HT1080 (cell line): ENCODE measurements around the gene TUBGCP5. TPM values are rescaled to one million over a fixed set of nuclear protein-coding genes. Genes with fewer than 3 reads are reported as not detected.

Experiments
- DNase-seq: peaks from one replicate; pipeline ENCODE4 v3.0.0-alpha.2; 2015; ENCODE audit warnings: low read depth
- total RNA-seq: library from RNA; depleted of rRNA; stranded (reverse); fragments of >200 nt; shearing (Covaris generic); gene quantifications from 2 replicates; pipeline ENCODE4 v1.2.3, GENCODE V29; 2014; rRNA removed

Gene TUBGCP5
- total RNA-seq, 1 experiment from 2014 or later, result 18.9 TPM

DNA sequence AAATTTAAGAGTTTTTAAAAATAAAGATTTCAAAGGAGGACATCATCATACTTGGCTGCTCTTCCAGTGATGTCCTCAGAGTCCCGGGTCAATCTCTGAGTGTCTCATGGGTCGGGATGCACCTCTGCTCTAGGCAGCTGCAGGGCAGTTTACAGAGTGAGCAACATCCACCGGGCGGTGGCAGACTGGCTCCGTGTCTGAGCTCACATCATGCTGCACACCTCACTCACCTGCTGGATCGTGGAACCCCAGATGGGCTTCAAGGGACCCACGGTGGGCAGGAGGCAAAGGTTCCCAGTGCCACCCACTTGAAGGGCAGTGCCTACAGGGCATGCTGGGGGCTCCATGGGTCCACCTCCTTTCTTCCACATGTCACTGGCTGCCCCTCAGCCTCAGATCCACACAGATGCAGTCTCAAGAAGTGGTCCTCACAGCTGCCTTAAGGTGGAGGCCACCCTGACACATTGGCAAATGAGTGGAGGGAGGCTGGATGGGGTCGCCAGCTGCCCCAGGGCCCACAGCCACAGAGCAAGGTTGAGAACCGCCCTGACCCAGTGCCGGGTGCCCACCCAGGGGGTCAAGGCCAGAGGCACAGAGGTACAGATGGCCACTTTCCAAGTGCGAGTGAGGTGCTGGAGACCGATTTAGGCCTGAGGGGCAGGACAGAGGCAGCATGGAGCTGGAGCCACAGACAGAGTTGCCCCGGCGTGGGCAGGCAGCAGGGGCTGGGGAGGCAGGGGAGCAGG is 84.4 kb downstream of the TUBGCP5 start:
- no peak for DNase-seq

DNA sequence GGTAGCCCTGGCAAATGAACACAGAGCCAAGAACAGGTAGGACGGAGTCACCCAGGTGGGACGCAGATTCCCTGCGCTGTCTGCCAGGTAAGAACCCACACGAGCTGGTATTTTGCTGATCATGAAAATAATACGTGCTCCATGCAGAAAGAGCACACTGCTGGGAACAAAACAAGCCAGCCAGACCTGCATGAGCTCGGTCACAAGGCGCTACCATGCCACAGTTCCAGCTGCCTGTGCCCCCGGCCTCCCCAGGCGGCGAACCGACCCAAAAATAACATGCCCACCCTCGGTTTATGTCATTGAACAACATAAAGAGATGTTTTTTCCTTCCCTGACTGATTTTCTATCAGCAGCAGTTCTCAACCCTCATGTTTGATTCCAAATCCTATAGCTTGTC is 85.0 kb downstream of the TUBGCP5 start:
- no peak for DNase-seq

DNA sequence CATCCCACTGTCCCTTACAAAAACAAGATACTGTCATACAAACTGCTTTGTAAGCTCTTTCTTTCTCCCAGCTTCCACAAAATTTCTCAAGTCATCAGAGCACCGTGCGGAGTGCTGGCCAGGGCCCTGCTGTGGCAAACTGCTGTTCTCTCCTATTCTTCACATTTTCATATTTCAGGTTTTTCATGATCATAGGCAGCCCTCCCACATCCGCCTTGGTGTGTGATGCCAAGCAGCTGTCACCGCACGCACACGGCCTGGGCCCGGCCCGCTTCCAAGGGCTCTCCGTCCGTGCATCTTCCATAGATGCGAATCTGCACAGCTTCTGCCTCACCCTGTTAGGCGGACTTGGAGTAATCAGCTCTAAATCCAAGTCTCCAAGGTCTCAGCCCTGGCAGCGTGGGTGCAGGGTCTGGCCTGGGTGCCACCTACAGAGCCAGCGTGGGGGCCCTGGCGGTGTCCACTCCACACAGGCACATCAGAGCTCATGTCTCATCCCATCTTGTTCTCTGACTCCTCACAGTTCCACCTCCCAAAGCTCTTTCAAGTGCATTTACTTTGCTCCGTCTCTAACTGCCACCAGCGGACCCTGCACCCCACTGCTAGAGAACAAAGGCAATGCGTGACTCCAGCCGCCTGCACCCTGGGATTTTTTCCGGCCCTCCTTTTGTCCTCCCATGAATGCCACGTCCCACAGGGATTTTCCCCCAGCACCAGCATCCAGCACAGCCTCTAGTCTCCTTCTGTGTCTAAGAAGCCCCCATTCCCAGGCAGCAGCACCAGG is 86.4 kb downstream of the TUBGCP5 start:
- DNase-seq, result no peak

DNA sequence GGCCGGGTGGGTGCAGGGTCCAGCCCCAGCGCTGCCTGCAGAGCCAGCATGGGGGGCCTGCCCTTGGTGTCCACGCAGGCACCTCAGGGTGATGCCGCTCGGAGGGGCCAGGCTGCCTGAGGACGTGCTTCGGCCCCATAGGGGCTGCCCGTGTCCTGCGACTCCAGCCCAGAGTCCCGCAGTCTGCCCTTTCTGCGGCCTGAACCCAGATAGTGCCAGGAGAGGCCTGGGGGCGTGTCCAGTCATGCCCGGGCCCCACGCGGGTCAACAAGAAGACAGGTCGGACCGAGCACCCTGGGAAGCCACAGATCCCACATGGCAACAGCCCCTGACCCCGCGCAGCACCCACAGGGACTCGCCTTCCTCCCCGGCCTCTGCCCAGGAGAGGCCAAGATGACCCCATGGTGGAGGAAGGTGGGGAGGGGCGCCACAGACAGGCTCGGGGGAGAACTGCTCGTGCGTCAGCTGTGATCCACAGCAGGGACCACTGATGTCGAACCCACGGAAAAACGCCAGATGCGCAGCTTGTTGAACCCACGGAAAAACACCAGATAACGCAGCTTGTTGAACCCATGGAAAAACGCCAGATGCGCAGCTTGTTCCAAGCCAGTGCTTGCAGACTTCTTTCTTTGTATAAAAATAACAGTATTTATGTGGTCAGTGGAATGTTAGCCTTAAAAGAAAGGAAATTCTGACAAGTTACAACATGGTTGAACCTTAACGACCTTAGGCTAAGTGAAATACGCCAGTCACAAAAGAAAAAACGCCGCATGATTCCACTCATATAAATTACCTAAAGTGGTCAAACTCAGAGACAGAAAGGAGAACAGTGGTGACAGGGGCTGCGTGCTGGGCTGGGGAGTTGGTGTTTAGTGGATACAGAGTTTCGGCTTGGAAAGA is 87.7 kb downstream of the TUBGCP5 start:
- DNase-seq, result no peak

DNA sequence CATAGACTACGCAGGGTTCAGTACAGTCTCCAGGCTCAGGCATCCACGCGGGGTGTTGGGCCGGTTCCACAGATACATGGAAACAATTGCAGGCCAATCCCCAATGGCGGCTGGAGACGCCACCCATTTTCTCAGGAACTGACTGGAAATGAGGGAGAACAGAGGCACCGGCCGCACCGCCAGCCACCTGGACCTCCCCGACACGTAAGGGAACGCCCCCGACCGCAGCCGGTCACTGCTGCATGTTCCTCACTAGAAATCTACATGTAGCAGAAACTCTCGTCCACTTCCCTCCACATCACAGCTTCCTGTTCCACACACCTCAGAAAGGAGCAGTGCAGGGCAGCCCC is 88.4 kb downstream of the TUBGCP5 start:
- no peak for DNase-seq

DNA sequence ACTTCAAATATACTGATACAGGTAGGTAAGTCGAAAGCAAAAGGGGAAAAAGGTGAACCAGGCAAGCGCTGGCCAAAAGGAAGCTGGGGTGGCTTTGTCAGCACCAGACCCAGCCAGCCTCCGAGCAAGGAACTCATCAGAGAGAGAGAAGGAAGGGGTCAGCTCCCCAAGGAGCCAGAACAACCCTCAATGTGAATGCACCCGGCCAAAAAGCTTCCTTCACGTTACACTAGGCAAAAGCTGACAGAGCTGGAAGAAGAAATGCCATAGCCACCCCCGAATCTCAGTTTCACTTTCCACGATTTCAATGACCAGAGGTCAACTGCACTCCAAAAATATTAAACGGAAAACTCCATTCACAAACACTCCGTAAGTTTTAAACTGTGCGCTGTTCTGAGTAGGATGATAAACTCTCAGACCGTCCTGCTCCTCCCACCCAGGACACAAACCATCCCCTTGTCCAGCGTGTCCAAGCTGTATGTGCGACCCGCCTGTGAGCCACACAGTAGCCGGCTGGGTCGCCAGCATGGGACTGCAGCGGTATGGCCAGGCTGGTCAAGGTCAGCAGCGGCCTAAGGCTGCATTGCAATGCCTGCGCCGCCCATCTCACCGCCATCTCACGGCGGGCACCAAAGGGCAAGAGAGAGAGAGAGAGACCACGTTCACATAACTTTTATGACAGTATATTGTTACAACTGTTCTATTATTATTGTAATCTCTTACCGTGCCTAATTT is 88.9 kb downstream of the TUBGCP5 start:
- no peak for DNase-seq

Other genes with a start within 250 kb of the TUBGCP5 start
- gene NIPA2, start 200.9 kb downstream of the TUBGCP5 start, total RNA-seq, result 143 and 150 TPM in 2 replicates
- 86.8 and 96.8 TPM in 2 replicates for gene CYFIP1, start 59.2 kb downstream of the TUBGCP5 start, total RNA-seq
- gene GOLGA6L1, start 97.3 kb upstream of the TUBGCP5 start, total RNA-seq, result not detected in 2 replicates